HG03108 (cell line): ENCODE measurements around the gene RAB22A.

Experiments
- ATAC-seq: cut with Tn5 transposase; IDR thresholded peaks from one replicate; pipeline ENCODE4 v1.9.1; 2021; ENCODE audit warnings: moderate library complexity; ENCODE audit not compliant: unreplicated experiment

Gene RAB22A

GRCh38 chr20:58309591-58310290 is at the start of gene RAB22A:
Gene RAB22A, plus strand, starts transcription at chr20:58309715. Its CDS starts 262 bp downstream, at chr20:58309977.
- peak; percentile 65 for ATAC-seq

DNA sequence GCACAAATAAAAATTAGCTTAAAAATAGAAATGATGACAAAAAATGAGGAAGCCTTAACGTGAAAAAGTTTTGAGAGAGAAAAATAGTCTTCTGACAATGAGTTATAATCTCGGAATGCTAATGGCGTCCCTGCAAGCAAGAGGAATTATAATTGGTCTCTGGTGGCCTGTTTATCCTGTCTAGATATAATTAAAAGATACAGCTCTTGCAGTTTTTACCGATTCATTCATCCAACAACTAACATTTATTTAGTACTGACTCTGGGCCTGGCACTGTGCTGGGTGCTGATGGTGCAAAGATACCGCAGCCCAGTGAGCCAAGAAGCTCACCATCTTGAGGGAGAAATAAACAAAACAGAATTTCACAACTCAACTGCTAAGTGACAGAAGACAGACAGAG is 49.5 kb upstream of the RAB22A start:
- no peak for ATAC-seq

DNA sequence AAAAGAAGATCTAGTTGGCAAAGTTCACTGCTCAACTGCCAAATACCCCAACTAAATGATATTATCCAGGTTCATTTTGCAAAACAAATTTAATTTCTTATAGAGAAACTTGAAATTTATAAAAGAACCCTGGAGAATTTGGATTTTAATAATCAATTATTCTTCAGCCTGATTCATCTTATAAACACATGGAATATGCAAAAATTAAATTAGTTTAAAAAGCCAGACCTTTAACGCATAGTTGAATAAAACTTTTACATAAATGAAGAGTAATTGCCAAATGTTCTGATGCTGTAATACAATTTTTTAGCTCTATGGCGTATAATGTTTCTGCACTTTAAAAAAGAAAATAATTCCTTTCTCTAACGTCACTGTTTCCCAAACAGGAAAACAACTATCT is 47.9 kb upstream of the RAB22A start:
- ATAC-seq: no peak

GRCh38 chr20:58264271-58264670 is 45.2 kb upstream of the RAB22A start:
- ATAC-seq: no peak

GRCh38 chr20:58267389-58268215 is 41.9 kb upstream of the RAB22A start:
- ATAC-seq: no peak

DNA sequence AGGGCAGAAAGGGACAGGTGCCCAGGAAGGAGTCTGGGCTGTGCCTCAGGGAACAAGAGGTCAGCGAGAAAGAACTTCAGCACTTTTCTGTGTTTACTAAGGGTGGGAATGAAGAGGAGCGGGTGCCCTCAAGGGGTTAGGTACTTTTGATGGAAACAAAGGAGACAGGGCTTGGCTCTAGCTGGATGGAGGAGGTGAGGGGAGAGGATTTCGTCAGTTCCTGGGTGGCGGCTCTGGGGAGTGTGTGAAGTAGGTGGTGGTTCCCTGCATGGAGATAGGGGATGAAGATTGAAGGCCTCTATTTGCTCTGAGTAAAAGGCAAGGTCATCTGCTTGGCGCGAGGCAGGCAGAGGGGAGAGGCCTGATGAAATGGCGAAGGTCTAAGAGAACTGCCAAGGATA is 41.1 kb upstream of the RAB22A start:
- ATAC-seq: no peak

DNA sequence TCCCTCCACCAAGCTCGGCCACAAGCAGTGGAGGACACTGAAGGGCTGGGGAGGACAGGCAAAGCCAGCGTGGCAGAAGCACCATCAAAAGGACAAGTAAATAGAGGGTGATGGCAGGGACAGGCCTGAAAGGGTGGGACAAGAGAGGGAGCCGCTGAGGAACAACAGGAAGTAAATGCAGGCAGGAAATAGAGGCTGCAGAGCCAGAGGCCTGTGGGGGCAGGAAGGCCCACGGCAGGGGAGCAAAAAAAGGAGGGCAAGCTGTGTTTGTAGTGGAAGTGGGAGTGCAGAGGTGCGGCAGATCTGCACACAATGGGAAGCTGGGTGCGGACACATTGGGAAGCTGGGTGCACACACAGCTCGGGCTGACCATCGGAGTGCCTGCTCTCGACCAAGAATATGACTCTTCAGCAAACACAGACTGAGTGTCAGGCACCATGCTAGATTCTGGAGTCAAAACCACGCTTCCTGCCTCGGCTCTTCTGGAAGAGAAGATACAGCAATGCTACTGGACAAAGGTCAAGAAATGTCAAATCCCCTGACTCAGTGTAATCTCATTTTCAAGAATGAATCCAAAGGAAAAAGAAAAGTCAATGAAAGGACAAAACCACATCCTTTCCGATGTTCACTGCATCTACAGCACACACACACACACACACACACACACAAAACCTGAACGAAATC is 40.4 kb upstream of the RAB22A start:
- no peak for ATAC-seq

DNA sequence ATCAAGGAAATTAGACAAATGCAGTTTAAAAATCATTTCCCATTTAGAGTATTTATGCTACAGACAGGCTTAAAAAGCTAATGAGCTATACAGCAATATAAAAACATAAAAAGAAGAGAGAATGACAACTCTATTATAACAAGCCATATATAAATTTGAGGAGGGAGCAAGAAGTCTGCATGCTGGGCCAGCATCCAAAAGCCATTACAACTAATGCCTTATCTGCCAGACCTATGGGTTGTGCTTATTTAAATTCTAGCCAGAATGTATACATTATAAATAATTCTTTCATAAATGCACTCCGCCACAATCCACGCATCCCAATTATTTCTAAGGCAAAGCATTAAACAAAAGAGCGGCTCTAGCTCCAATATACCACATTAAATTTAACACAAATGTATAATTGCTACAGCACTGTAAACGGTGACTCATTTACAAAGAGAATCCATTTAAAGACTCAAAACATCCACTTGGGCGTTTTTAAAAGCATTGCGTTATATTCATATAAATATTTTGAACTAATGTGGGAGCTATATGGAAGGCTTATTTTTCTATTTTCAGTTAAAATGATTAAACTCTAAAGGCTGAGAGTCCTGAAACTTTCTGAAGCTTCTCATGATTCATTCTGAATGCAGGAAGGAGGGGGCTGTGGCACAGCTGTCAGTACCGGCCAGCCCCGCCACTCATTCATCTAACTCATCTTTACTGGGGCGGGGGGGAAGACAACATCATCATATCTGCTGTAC is 37.7 kb upstream of the RAB22A start:
- ATAC-seq: no peak

- no peak for ATAC-seq
Observed at GRCh38 chr20:58274384-58274783, 35.1 kb upstream of the RAB22A start.

DNA sequence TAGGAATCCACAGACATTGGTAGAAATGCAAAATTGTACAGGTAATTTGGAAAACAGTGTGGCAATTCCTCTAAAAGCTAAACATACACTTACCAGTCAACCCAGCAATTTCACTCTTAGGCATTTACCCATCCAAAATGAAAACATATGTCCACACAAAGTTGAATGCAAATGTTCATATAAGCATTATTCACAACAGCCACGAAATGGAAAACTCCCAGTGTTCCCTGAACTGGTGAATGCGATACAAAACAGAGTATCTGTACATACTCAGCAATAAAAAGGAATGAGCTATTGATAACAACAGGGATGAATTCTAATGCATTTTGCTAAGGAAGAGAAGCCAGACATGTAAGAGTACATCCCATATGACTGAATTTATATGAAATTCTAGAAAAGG is 32.4 kb upstream of the RAB22A start:
- no peak for ATAC-seq

- no peak for ATAC-seq
Observed at GRCh38 chr20:58277578-58278472, 31.7 kb upstream of the RAB22A start.

- ATAC-seq: no peak
Observed at GRCh38 chr20:58286729-58287128, 22.8 kb upstream of the RAB22A start.

GRCh38 chr20:58287638-58288037 is 21.9 kb upstream of the RAB22A start:
- no peak for ATAC-seq

- ATAC-seq: no peak
Observed at GRCh38 chr20:58289143-58289542, 20.4 kb upstream of the RAB22A start.

- no peak for ATAC-seq
Observed at GRCh38 chr20:58293453-58293852, 16.1 kb upstream of the RAB22A start.

GRCh38 chr20:58294497-58295455 is 14.7 kb upstream of the RAB22A start:
- no peak for ATAC-seq

GRCh38 chr20:58296051-58296837 is 13.3 kb upstream of the RAB22A start:
- ATAC-seq: no peak

DNA sequence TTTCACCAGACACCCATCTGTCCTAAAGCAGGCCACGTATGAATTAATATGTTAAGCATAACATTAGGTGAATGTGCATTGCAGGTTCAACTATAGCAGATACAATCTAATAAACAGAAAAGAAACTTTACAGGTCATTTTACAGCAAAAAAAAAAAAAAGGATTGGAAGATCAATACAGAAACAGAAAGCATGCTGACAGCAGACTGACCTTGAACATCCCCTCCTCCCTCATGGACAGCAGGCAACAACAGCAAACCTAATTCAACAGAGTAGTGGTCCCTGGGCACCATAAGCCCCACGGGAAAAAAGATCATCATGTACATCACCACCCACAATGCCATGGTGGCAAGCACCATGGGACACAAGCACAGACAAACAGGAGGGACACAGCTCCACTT is 12.1 kb upstream of the RAB22A start:
- ATAC-seq: no peak
